ENCODE measurements around the gene ACTL6A.

DNA sequence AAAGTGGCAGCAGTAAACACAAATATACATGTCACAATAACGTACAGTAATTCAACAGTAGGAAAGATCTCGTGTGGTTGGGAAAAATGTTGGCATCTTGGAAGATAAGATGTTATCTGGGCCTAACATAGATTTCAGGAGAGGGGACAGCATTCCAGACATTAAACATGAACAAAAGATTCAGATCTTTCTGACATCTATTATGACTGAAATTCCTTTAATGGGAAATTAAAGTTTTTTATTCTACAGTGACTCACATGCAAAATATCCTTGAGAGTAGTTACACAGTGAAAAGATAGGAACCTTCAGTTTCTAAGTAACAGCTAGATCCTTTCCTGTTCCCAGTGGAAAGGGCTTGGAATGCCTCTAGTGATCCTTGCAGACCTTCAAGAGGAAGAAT is 51.1 kb downstream of the ACTL6A start:
- TF ChIP-seq, protein P1, sequence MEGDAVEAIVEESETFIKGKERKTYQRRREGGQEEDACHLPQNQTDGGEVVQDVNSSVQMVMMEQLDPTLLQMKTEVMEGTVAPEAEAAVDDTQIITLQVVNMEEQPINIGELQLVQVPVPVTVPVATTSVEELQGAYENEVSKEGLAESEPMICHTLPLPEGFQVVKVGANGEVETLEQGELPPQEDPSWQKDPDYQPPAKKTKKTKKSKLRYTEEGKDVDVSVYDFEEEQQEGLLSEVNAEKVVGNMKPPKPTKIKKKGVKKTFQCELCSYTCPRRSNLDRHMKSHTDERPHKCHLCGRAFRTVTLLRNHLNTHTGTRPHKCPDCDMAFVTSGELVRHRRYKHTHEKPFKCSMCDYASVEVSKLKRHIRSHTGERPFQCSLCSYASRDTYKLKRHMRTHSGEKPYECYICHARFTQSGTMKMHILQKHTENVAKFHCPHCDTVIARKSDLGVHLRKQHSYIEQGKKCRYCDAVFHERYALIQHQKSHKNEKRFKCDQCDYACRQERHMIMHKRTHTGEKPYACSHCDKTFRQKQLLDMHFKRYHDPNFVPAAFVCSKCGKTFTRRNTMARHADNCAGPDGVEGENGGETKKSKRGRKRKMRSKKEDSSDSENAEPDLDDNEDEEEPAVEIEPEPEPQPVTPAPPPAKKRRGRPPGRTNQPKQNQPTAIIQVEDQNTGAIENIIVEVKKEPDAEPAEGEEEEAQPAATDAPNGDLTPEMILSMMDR (IDR thresholded peaks at IDR 0.05), result no peak
- TF ChIP-seq POLR2A (IDR thresholded peaks at IDR 0.05), result no peak

Measured in thyroid gland (tissue), 4 donors.